HCT116 (cell line): ENCODE measurements around the gene GPAT3. TPM values are rescaled to one million over a fixed set of nuclear protein-coding genes. Genes with fewer than 3 reads are reported as not detected.

Source experiments
- ATAC-seq: fragments of 200-7000 bp; cut with Tn5 transposase; 2 replicates; pipeline ENCODE4 v1.9.1; 2020; ENCODE audit warnings: mild to moderate bottlenecking, moderate library complexity
- BruUV-seq: library from RNA; stranded (reverse); fragments of 400-500 nt; replicated peaks from 2 replicates; lab custom pipeline; 2021; lab: Mats Ljungman, UMichigan
- CTCF ChIA-PET: fragments of 300-600 bp; sonication (Branson Sonifier 250); formaldehyde crosslinking; loops from one replicate; lab custom pipeline; 2021; ENCODE audit warnings: antibody characterized with exemption; lab: Charles Lee
- POLR2A ChIA-PET: fragments of 300-600, 350-600 bp; sonication (Branson Sonifier 250); formaldehyde crosslinking; loops from one replicate; lab custom pipeline; 2021; ENCODE audit warnings: antibody characterized with exemption; lab: Charles Lee
- RAD21 ChIA-PET, 2 experiments: fragments of 300-600 bp; sonication (Branson Sonifier 250); formaldehyde crosslinking; loops; one replicate each; lab custom pipeline; 2023; ENCODE audit warnings: low total read pairs in 2 of 2; ENCODE audit not compliant: uncharacterized antibody in 2 of 2, unreplicated experiment in 2 of 2, low non-redundant PET in 1 of 2; lab: Charles Lee
- DNase-seq: peaks from one replicate; pipeline ENCODE4 v3.0.0-alpha.2; 2010; ENCODE audit warnings: low read depth, low spot score
- H2AFZ ChIP-seq: fragments of 200-600 bp; shearing (Covaris generic), sonication (generic); 2 replicates; pipeline ENCODE4 v1.6.1; 2017; ENCODE audit warnings: low read depth, mixed run types, mixed read lengths, antibody characterized with exemption, low read length; ENCODE audit not compliant: poor library complexity, severe bottlenecking
- H3K27ac ChIP-seq: 2 replicates; pipeline ENCODE4 v1.5.1; 2012; ENCODE audit warnings: low read depth, low read length
- H3K27me3 ChIP-seq: fragments of 200-600 bp; sonication (generic); 2 replicates; pipeline ENCODE4 v1.6.1; 2016; ENCODE audit warnings: mixed run types, low read length, mixed read lengths; ENCODE audit not compliant: insufficient read depth
- H3K36me3 ChIP-seq, 2 experiments: fragments of 200-500 bp in 1 of 2; fragments of 200-600 bp in 1 of 2; sonication (Bioruptor generic) in 1 of 2; sonication (generic) in 1 of 2; 2 replicates each; pipeline versions ENCODE4 v1.5.1 to v1.6.1; 2014 to 2016; ENCODE audit warnings: low read length in 2 of 2, inconsistent platforms in 1 of 2, mixed read lengths in 1 of 2, mixed run types in 1 of 2; ENCODE audit not compliant: insufficient read depth in 2 of 2, control insufficient read depth in 1 of 2
- H3K4me1 ChIP-seq, 2 experiments: fragments of 200-600 bp in 1 of 2; sonication (generic) in 1 of 2; 2 replicates each; pipeline versions ENCODE4 v1.5.1 to v1.6.1; 2012 to 2017; ENCODE audit warnings: low read length in 2 of 2, inconsistent platforms in 1 of 2, mild to moderate bottlenecking in 1 of 2, mixed read lengths in 1 of 2, mixed run types in 1 of 2, moderate library complexity in 1 of 2; ENCODE audit not compliant: insufficient read depth in 2 of 2, control insufficient read depth in 1 of 2
- H3K4me2 ChIP-seq: fragments of 200-600 bp; sonication (generic); 2 replicates; pipeline ENCODE4 v1.6.1; 2017; ENCODE audit warnings: mixed run types, low read length, mixed read lengths
- H3K4me3 ChIP-seq, 2 experiments: fragments of 200-600 bp in 1 of 2; sonication (generic) in 1 of 2; replicated peaks in 1 of 2; 2 replicates each; pipeline ENCODE4 v1.5.1; 2011 to 2016; ENCODE audit warnings: low read length in 2 of 2, control low read depth in 1 of 2, low read depth in 1 of 2, mild to moderate bottlenecking in 1 of 2, mixed read lengths in 1 of 2, mixed run types in 1 of 2
- H3K79me2 ChIP-seq: fragments of 200-600 bp; sonication (generic); 2 replicates; pipeline ENCODE4 v1.6.1; 2017; ENCODE audit warnings: mild to moderate bottlenecking, mixed run types, low read length, moderate library complexity, mixed read lengths; ENCODE audit not compliant: insufficient read depth
- H3K9ac ChIP-seq: fragments of 200-600 bp; sonication (generic); 2 replicates; pipeline ENCODE4 v1.6.1; 2016; ENCODE audit warnings: low read length, mixed read lengths
- H3K9me2 ChIP-seq: fragments of 200-600 bp; sonication (generic), shearing (Covaris generic); 2 replicates; pipeline ENCODE4 v1.6.1; 2017; ENCODE audit warnings: mixed run types, mild to moderate bottlenecking, moderate library complexity; ENCODE audit not compliant: insufficient read depth
- H3K9me3 ChIP-seq, 2 experiments: fragments of 200-500 bp in 1 of 2; fragments of 200-600 bp in 1 of 2; sonication (Bioruptor generic) in 1 of 2; sonication (generic) in 1 of 2; 2 replicates each; pipeline ENCODE4 v1.6.1; 2014 to 2017; ENCODE audit warnings: low read length in 2 of 2, mixed read lengths in 2 of 2, inconsistent platforms in 1 of 2, low read depth in 1 of 2, mild to moderate bottlenecking in 1 of 2, mixed run types in 1 of 2, moderate library complexity in 1 of 2; ENCODE audit not compliant: control insufficient read depth in 1 of 2, insufficient read depth in 1 of 2
- H4K20me1 ChIP-seq: fragments of 200-600 bp; sonication (generic), shearing (Covaris generic); 2 replicates; pipeline ENCODE4 v1.6.1; 2017; ENCODE audit warnings: mixed run types, mild to moderate bottlenecking, moderate library complexity; ENCODE audit not compliant: insufficient read depth
- CBX3 ChIP-seq: IDR thresholded peaks from 2 replicates; pipeline ENCODE4 v1.6.1; 2012; ENCODE audit warnings: low read depth
- CEBPB ChIP-seq: IDR thresholded peaks from 2 replicates; pipeline ENCODE4 v1.6.1; 2012; ENCODE audit warnings: low read depth
- EGR1 ChIP-seq: IDR thresholded peaks from 2 replicates; pipeline ENCODE4 v1.6.1; 2012; ENCODE audit warnings: low read depth
- JUND ChIP-seq: IDR thresholded peaks from 2 replicates; pipeline ENCODE4 v1.6.1; 2012
- POLR2A ChIP-seq: IDR thresholded peaks from 2 replicates; pipeline ENCODE4 v1.7.0; 2011; ENCODE audit warnings: borderline replicate concordance; ENCODE audit not compliant: insufficient read depth, insufficient read length; ENCODE audit errors: extremely low read depth
- POLR2AphosphoS5 ChIP-seq: IDR thresholded peaks from 2 replicates; pipeline ENCODE4 v1.6.1; 2011; ENCODE audit warnings: mild to moderate bottlenecking, low read depth, low read length, moderate library complexity
- RAD21 ChIP-seq: IDR thresholded peaks from 2 replicates; pipeline ENCODE4 v1.6.1; 2012; ENCODE audit warnings: low read depth, mild to moderate bottlenecking
- SP1 ChIP-seq: IDR thresholded peaks from 2 replicates; pipeline ENCODE4 v1.6.1; 2012; ENCODE audit warnings: low read depth
- SRF ChIP-seq: IDR thresholded peaks from 2 replicates; pipeline ENCODE4 v1.6.1; 2012; ENCODE audit warnings: low read depth
- TCF7L2 ChIP-seq: IDR thresholded peaks from 2 replicates; pipeline ENCODE4 v1.7.0; 2011; ENCODE audit warnings: borderline replicate concordance, inconsistent platforms; ENCODE audit not compliant: insufficient read depth, insufficient read length; ENCODE audit errors: extremely low read depth
- YY1 ChIP-seq: IDR thresholded peaks from 2 replicates; pipeline ENCODE4 v1.6.1; 2011; ENCODE audit warnings: low read length, low read depth, moderate library complexity, mild to moderate bottlenecking; ENCODE audit not compliant: insufficient replicate concordance; ENCODE audit errors: extremely low read depth
- ZFX ChIP-seq: fragments of 450-650 bp; IDR thresholded peaks from 2 replicates; pipeline ENCODE4 v1.6.1; 2017
- ZNF274 ChIP-seq: fragments of 200-500 bp; sonication (Bioruptor generic); IDR thresholded peaks from 2 replicates; pipeline ENCODE4 v1.6.1; 2014; ENCODE audit warnings: mild to moderate bottlenecking, low read depth, low read length, inconsistent platforms
- intact Hi-C: fragments of 100-400 bp; cut with micrococcal nuclease; formaldehyde crosslinking; loops from 2 replicates; pipeline ENCODE4 v1.10.0; 2022
- total RNA-seq: library from RNA; stranded (reverse); gene quantifications from one replicate; pipeline ENCODE4 v1.2.1, GENCODE V29; 2021; ENCODE audit not compliant: unreplicated experiment
- TF ChIP-seq, protein P1 (sequence below): IDR thresholded peaks from 2 replicates; pipeline ENCODE4 v1.6.1; 2012; ENCODE audit warnings: low read depth
- TF ChIP-seq, protein P2 (sequence below): IDR thresholded peaks from 2 replicates; pipeline ENCODE4 v1.6.1; 2012
- TF ChIP-seq, protein P3 (sequence below), 3 experiments: fragments of 200-600 bp in 1 of 3; sonication (generic) in 1 of 3; IDR thresholded peaks in 2 of 3; conservative IDR thresholded peaks in 1 of 3; 2 replicates each; pipeline ENCODE4 v1.5.1; 2012 to 2017; ENCODE audit warnings: low read depth in 2 of 3, low read length in 2 of 3, antibody characterized with exemption in 1 of 3, borderline replicate concordance in 1 of 3, control low read depth in 1 of 3, mild to moderate bottlenecking in 1 of 3, mixed read lengths in 1 of 3, mixed run types in 1 of 3, moderate library complexity in 1 of 3; ENCODE audit not compliant: insufficient read depth in 1 of 3

The GPAT3 gene
- total RNA-seq, 1 experiment from 2014 or later = 36.7 TPM

DNA sequence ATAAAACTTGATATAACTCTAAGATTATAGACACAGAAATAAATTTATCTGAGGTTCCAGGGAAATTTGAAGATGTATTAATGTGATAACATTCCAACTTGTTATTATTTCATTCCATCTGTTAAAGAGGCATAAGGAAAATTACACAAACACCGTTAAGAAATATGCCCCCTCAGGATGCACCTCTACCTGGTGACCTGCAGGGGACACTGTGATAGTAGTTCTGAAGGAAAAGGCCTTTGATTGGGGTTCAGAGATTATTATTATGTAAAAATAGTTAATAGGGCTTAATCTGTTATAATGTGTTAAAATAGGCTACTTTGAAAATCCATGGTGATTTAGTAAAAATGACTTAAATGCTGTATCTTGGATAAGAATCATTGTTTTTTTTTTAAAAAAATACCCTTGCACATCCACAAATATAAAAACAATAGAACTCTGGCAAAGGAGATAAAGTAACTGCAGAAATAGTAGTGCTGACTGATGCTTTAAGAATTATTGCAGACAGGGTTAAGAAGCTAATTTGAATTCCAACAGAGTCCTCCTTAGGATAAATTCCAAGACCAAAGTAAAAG lies 44.9 kb upstream of the GPAT3 start:
- RAD21 ChIA-PET = interaction anchor here in 1 of 2 experiments (0.7 kb wide), 1 partner anchor 233 kb away, joined by 6 read pairs; no protein-coding TSS in a partner anchor
- no peaks in the 10 kb centered on the region for H3K79me2 ChIP-seq
- no peaks in the 10 kb centered on the region for H3K4me1 ChIP-seq
- no peaks in the 10 kb centered on the region for H3K27me3 ChIP-seq
- no peak overlapping the region for H3K27ac ChIP-seq
- CTCF ChIA-PET = interaction anchor here (0.7 to 1.9 kb wide), 2 partner anchors 36 to 148 kb away, joined by 3 to 6 read pairs; partner anchors contain the start of gene HELQ
- BruUV-seq = no TSS peak
- peak overlapping the region; percentile 75 for H2AFZ ChIP-seq
- no peaks in the 10 kb centered on the region for H3K36me3 ChIP-seq
- no peaks in the 10 kb centered on the region for H4K20me1 ChIP-seq
- DNase-seq = peak; percentile 42
- intact Hi-C loops = loop anchor here (5.0 kb wide), 1 partner anchor 151 kb away; no protein-coding TSS in a partner anchor
- peak; percentile 77 for ATAC-seq
- TF ChIP-seq POLR2A (no peak), SRF (no peak), CBX3 (no peak), ZNF274 (no peak), YY1 (no peak), ZFX (no peak), EGR1 (no peak), POLR2AphosphoS5 (no peak), TCF7L2 (no peak), CEBPB (no peak), SP1 (no peak), RAD21 (peak; percentile 75), JUND (no peak)
- TF ChIP-seq, protein P1, sequence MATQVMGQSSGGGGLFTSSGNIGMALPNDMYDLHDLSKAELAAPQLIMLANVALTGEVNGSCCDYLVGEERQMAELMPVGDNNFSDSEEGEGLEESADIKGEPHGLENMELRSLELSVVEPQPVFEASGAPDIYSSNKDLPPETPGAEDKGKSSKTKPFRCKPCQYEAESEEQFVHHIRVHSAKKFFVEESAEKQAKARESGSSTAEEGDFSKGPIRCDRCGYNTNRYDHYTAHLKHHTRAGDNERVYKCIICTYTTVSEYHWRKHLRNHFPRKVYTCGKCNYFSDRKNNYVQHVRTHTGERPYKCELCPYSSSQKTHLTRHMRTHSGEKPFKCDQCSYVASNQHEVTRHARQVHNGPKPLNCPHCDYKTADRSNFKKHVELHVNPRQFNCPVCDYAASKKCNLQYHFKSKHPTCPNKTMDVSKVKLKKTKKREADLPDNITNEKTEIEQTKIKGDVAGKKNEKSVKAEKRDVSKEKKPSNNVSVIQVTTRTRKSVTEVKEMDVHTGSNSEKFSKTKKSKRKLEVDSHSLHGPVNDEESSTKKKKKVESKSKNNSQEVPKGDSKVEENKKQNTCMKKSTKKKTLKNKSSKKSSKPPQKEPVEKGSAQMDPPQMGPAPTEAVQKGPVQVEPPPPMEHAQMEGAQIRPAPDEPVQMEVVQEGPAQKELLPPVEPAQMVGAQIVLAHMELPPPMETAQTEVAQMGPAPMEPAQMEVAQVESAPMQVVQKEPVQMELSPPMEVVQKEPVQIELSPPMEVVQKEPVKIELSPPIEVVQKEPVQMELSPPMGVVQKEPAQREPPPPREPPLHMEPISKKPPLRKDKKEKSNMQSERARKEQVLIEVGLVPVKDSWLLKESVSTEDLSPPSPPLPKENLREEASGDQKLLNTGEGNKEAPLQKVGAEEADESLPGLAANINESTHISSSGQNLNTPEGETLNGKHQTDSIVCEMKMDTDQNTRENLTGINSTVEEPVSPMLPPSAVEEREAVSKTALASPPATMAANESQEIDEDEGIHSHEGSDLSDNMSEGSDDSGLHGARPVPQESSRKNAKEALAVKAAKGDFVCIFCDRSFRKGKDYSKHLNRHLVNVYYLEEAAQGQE = no peak
- TF ChIP-seq, protein P2, sequence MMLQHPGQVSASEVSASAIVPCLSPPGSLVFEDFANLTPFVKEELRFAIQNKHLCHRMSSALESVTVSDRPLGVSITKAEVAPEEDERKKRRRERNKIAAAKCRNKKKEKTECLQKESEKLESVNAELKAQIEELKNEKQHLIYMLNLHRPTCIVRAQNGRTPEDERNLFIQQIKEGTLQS = no peak
- TF ChIP-seq, protein P3, sequence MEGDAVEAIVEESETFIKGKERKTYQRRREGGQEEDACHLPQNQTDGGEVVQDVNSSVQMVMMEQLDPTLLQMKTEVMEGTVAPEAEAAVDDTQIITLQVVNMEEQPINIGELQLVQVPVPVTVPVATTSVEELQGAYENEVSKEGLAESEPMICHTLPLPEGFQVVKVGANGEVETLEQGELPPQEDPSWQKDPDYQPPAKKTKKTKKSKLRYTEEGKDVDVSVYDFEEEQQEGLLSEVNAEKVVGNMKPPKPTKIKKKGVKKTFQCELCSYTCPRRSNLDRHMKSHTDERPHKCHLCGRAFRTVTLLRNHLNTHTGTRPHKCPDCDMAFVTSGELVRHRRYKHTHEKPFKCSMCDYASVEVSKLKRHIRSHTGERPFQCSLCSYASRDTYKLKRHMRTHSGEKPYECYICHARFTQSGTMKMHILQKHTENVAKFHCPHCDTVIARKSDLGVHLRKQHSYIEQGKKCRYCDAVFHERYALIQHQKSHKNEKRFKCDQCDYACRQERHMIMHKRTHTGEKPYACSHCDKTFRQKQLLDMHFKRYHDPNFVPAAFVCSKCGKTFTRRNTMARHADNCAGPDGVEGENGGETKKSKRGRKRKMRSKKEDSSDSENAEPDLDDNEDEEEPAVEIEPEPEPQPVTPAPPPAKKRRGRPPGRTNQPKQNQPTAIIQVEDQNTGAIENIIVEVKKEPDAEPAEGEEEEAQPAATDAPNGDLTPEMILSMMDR (IDR thresholded peaks at IDR 0.05 in 2 of 3, conservative IDR thresholded peaks at IDR 0.05 in 1 of 3; ENCODE audit: borderline replicate concordance in 1 of 3, insufficient read depth in 1 of 3, low read depth in 2 of 3, low read length in 2 of 3) = peak; percentile 73 to 96 (median 90); a peak in 5 of 6 replicates
- no peaks in the 10 kb centered on the region for H3K9me2 ChIP-seq
- POLR2A ChIA-PET = no interaction called here
- H3K9ac ChIP-seq = no peak overlapping the region
- no peak overlapping the region for H3K4me3 ChIP-seq
- no peaks in the 10 kb centered on the region for H3K9me3 ChIP-seq
- H3K4me2 ChIP-seq = no peak overlapping the region
